Fibroblast of gingiva (primary cell): Measurements from ENCODE around the gene SNTG2.

Source experiments
- DNase-seq: peaks from one replicate; pipeline ENCODE4 v3.0.0-alpha.2; 2011; ENCODE audit warnings: low read depth

The SNTG2 gene

DNA sequence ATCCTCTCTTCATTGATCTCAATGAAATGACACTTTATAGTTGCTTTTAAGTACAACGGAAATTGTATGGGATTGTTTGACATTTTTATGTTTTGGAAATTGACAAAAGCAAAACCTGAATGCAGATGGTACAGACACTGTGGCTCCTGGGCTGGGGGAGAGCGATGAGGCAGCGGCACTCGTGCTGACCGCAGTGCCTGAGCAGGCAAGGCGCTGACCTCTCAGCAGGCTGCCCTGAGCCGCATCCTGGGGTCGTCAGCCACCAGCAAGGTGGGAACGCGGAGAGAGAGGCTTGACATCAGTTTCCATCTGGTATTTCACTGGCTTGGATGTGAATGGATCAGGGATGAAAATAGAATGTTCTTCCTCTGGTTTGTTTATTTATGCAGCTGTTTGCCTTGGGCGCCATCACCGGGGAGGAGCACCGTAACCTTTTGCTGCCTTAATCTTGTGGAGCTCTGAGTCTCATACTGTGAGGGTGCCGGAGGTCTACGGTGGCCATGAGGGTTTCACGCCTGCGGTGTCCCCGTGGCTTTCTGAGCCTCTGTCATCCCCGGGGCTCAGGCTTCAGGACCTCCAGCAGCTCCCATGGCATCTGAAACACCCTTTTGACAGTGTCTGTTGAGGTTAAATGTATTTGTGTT is 367.8 kb downstream of the SNTG2 start:
- DNase-seq: no peak

DNA sequence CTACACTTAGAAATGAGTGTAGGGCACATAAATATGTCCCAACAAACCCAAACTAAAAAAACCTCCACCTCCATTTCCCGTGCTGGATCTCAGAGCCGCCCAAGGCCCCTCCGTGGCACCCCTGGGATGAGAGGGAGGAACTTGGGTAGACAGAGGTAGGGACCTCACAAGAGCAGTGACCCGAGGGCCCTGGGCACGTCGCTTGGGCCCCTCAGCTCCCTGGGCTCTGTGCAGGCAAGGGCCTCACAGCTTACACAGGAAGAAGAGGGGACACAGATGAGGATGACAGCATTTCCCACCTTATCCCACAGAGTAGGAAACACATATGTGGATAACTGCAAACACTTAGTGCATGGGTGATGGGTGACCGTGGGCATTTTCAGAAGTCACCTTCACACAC is 368.7 kb downstream of the SNTG2 start:
- DNase-seq: no peak

GRCh38 chr2:1321321-1321720 is 370.7 kb downstream of the SNTG2 start:
- DNase-seq: no peak

DNA sequence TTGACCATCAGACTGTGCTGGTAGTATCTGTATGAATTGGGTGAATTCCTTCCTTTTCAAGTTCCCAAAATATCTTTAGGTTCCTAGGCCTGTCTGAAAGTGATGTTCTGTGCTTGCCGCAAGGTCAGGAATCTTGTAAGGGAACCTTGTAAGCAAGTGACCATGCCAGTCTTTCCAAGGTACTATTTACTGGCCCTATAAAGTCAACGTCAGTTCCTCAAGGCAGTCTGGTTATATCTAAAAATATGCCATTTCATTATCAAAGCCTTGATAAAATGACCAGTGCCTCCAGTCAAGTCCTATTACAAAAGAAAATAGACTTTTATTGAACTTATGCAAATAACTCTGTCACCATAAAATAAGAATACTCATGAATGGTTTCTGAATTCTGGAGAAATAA is 374.2 kb downstream of the SNTG2 start:
- DNase-seq: no peak

DNA sequence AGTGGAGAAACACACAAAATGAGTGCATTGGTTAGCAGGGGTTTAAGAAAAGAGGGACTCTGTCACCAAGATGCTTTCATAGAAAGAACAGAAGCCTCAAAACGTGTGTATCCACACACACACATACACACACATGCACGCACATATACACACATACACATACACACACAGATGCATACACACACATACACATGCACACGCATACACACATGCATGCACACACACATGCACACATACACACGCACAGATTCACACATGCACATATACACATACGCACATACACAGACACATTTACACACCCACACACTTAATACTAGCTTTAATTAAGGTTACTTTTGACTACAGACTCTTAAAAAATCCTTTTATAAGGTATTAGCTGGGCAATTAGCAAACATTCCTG is 378.0 kb downstream of the SNTG2 start:
- DNase-seq: no peak

DNA sequence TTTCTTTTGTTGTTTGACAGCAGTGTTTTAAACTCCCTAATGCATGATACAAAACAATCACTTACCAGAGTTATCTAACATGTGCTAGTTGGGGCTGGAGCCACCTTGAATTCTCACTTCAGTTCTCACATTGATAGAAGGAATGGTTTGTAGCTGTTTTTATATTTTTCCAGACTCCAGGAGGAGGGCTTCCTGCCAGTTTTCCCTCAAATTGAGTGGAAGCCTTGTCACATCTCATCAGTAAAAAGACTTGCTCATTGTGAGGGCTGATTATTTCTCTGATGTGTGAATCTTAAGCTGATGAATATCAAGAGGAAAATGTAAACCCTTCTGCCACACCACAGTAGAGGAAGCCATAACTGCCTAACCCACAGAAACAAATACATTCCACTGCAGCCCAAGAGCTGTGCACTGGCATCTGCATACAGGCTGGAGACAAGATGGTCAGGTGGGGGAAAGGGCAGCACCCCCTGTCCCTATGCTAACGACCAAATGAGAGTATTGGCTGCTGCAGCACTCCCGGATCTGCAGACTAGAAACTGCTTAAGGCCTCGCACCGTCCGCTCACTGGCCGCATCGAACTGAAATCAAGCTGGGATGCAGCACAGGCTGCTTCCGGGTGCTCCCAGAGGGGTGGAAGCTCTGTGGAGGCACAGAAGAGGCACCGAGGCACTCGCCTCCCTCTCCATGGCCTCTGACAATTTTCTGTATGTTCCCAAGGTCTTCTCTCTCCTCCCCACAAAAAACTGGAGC is 388.9 kb downstream of the SNTG2 start:
- no peak for DNase-seq

GRCh38 chr2:1340141-1340512 is 389.5 kb downstream of the SNTG2 start:
- DNase-seq: no peak

DNA sequence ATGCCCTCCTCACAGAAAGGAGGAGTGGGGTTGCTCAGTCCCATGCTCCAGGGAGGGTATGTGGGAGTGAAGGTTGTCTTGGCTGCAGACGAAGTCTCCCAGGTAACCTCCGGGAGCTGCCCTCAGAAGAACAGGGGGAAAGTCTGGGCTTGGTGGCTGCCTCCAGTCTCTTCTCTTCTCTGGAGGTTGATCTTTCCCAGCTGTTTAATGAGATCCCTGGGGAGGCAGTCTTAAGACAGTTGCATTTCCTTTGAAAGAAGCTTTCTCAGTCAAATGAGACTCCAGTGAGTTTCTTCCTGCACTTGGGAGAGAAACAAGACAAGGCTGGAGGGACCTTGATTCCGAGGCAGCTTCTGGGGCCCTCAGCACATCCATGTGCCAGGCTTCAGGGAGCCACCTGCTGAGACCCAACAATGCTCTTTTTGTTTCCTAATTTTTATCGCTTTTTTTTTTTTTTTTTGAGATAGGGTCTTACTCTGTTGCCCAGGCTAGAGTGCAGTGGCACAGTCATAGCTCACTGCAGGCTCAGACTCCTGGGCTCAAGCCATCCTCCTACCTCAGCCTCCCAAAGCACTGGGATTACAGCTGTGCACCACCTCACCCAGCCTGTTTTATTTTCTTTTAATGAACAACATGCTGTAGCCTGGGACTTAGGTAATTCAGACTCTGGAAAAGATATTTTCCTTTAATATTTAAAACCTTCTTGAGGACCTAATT is 390.9 kb downstream of the SNTG2 start:
- no peak for DNase-seq

DNA sequence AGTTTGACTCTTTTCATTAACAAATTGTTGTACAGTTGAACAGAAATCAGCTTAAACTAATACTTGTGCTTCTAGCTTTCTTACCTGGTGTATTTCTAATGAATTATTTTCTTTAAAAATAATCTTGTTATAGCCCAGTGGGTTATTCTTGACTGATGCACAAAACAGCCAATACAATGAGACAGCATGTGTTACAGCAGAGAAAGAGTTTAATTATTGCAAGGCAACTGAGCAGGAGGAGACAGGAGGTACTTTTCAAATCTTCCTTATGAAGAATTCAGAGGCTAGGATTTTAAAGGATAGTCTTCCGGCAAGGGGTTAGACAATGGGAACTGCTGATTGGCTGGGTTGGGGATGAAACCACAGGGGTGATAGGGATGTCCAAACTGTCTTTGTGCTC is 398.1 kb downstream of the SNTG2 start:
- DNase-seq: no peak

DNA sequence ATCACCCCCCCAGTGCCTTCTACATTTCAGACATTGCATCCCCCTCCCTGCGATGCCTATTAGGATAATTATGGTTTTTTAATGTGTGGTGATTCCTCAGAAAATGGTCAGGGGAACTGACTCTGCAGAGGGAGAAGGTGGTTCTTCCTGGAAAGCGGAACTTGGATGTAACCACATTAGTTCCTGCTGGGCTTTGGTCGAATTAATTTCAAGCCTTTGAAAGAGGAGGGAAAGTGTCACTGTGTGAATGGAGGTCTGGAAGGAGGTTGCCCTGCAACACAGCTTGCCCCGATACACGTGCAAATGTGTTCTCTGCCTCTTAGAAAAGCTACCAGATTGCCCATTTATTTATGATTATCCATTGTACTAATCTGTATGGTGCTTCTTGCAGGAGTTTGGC is 399.5 kb downstream of the SNTG2 start:
- no peak for DNase-seq

DNA sequence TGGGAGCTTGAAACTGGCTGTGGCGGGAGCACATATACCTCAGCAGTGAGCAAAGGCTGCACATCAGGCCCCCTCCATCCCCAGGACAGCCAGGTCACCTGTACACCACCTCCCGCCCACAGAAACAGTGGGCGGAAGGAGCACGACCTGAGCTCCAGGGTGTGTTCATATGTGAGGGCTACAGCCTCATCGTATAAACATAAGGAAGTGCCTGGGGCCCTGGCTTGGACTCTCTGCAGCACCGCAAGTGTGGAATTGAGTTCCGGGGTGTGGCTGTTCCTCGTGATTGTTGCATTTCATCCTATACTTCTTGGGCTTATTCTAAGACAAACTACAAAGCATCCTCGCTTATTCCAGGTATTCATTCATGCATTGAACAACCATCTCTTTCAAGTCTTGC is 402.5 kb downstream of the SNTG2 start:
- DNase-seq: no peak

DNA sequence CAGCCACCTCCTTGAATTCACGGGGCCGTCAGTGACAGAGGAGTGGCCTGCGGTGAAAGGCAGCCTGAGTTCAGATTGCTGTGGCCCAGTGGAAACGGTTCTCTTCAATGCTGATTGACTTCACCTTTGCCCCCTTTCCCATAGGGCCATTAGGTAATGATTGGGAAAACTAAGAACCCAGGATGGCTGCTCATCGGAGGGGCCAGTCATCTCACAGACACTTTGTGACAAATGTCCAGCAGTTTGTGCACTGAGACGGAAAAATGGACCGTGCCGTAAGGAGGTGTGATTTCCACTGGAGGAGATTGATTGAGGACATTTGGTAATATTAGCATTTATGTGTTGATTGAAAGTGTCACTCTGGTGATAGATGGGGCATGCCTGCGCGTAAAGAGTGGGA is 402.9 kb downstream of the SNTG2 start:
- DNase-seq: no peak

- no peak for DNase-seq
These were observed 409.5 kb downstream of the SNTG2 start for GRCh38 chr2:1360144-1360543.

- no peak for DNase-seq
These were observed 410.1 kb downstream of the SNTG2 start for GRCh38 chr2:1360557-1361250.

DNA sequence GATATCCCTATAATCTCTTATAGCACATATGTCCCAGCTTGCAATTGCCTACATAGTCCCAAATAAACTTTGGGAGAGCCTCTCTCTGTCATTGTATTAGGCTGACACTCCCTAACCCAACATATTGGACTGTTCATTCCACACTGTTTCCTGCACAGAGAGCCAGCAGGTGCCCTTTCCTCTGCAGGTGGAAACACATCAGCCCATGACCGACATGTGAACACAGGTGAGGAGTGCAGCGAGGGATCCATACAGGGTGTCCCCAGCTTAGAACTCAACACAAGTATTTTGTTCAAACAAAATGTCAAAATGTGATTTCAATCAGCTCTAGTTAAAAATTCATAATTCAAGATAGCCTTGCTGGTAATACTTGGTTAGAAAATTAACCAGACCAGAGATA is 412.7 kb downstream of the SNTG2 start:
- DNase-seq: no peak

DNA sequence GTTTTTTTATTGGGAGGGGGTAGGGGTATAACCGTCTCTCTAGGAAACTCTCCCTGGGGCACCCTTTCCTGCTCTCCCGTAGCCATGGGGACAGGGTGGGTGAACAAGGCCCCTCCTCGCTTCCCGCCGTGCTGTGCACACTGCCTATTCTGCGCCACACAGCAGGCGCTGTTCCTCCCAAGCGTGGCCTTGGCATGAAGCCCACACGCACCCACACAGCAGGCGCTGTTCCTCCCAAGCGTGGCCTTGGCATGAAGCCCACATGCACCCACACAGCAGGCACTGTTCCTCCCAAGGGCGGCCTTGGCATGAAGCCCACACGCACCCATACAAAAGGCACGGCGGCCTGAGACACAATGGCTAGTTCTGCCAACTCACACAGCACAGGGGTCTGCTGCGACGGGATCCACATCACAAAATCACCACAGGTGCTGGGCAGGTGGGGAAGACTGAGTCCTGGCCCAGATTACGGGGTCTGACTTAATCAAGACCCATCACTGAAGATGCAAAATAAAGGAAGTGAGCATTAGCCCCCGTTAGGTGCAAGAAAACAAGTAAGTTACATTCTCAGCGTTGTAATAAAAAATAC is 416.0 kb downstream of the SNTG2 start:
- no peak for DNase-seq

DNA sequence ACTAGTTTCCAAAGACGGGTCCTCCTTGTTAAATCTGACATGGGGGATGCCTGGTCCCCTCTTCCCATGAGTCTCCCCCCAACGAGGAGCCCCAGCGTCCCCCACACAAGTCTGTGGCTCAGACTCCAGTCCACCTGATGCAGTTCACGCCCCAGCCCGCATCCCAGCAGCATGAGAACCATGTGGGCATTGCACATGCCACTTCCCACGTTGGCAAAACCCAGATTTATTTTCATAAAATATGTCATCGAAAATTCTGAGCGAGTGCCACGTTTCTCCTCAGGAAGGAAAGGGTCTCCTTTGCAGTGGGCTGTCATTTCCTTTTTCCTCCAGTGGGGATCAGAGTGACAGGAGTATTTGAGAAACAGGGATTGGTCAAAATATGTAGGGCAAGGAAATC is 417.0 kb downstream of the SNTG2 start:
- no peak for DNase-seq

DNA sequence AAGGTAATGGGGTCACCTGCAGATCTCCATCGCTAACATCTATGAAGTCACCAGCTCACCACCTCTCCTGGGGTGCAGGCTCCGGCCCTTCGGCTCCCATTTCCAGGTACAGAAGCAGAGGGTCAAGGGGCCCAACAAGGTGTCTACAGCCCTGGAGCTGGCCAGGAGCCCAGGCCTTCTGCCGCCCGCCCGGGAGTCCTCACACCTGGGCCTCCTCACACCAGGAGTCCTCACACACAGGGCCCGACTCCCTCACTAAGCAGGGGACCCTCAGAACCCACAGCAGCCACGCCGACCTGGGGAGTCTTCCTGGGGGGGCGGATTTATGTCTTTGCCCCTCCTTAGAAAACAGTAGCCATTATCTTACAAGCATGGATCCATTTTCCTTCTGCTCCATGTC is 419.3 kb downstream of the SNTG2 start:
- no peak for DNase-seq

DNA sequence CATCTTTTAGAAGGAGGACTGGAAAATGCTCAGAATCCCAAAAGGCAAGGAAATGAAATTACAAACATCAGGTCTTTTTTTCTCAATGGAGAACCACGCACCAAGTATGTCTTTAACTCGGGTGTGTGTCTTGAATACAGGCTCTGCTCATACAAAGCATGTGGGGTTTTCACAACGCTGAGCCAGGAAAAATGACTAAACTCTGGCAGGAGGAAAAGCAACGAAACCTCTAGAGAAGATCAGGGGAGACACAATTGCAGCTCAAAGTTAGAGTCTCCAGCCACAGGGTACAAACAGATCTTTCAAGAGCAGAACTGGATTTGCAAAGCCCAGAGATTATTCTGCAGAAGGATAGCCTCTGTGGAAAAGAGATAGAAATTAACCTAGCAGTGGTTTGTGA is 419.8 kb downstream of the SNTG2 start:
- no peak for DNase-seq

DNA sequence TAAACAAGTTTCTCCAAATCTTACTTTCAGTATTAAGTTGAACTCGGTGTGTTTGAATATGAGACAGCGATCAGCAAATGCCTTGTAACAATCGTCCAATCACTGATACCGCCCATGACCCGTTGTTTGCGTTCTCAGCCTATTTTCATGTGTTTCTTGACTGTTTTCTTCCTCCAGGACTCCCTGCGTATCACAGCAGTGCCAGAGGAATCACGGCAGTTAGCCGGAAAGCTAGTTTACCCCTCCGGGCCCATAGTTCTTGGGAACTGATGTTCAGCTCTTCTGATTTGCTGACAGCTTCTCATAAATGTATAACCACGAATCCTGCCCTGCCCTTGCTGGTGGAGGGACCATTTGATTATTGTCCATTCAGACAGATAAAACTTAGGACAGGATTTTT is 420.4 kb downstream of the SNTG2 start:
- DNase-seq: no peak

- no peak for DNase-seq
These were observed 423.2 kb downstream of the SNTG2 start for GRCh38 chr2:1373830-1374229.

DNA sequence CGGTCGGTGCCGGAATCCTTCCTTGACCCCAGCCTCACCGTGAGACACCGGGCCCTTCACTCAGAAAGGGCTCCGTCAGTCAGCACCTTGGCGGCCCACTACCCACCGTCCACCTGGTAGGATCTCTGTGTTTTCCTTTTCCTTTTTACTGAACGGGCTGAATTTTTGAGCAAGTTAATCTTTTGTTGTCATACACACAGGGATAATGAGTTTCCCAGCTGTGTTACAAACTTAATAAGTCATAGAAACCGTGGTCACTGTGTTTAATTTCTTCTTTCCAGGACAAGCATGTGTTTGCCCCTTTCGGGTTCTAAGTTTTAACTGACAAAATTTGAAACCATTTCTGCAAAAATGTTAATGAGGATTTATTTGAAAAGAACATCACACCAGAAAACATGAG is 423.6 kb downstream of the SNTG2 start:
- DNase-seq: no peak

GRCh38 chr2:1375794-1376193 is 425.1 kb downstream of the SNTG2 start:
- DNase-seq: no peak
